AG09309 (cell line): ENCODE data around the gene LDHAL6B.

Experiments
- DNase-seq: peaks from one replicate; pipeline ENCODE4 v3.0.0-alpha.2; 2010; ENCODE audit warnings: low read depth
- H3K4me3 ChIP-seq: 2 replicates; pipeline ENCODE4 v1.5.1; 2011; ENCODE audit warnings: mild to moderate bottlenecking, low read depth, low read length, moderate library complexity; ENCODE audit not compliant: control insufficient read depth
- CTCF ChIP-seq: IDR thresholded peaks from 2 replicates; pipeline ENCODE4 v1.5.1; 2011; ENCODE audit warnings: mild to moderate bottlenecking, low read depth, low read length, inconsistent platforms; ENCODE audit not compliant: insufficient read depth, control insufficient read depth; ENCODE audit errors: missing control alignments

Gene LDHAL6B

GRCh38 chr15:59178151-59178695 is 28.4 kb upstream of the LDHAL6B start:
- no peak for TF ChIP-seq CTCF
- no peak for DNase-seq
- no peak overlapping the region for H3K4me3 ChIP-seq

GRCh38 chr15:59179717-59180116 is 26.9 kb upstream of the LDHAL6B start:
- no peak for TF ChIP-seq CTCF
- H3K4me3 ChIP-seq = no peak overlapping the region
- no peak for DNase-seq

GRCh38 chr15:59180945-59181600 is 25.6 kb upstream of the LDHAL6B start:
- H3K4me3 ChIP-seq = no peak overlapping the region
- no peak for DNase-seq
- TF ChIP-seq CTCF = no peak

- no peak overlapping the region for H3K4me3 ChIP-seq
- DNase-seq = no peak
- peak; percentile 20 for TF ChIP-seq CTCF
Measured at GRCh38 chr15:59185725-59186124, 20.9 kb upstream of the LDHAL6B start.

- DNase-seq = no peak
- H3K4me3 ChIP-seq = no peak overlapping the region
- TF ChIP-seq CTCF = no peak
Measured at GRCh38 chr15:59186501-59186900, 20.1 kb upstream of the LDHAL6B start.

- no peak for TF ChIP-seq CTCF
- DNase-seq = no peak
- no peak overlapping the region for H3K4me3 ChIP-seq
Measured at GRCh38 chr15:59189241-59189640, 17.4 kb upstream of the LDHAL6B start.

- TF ChIP-seq CTCF = no peak
- no peak overlapping the region for H3K4me3 ChIP-seq
- DNase-seq = no peak
Measured at GRCh38 chr15:59190291-59190690, 16.4 kb upstream of the LDHAL6B start.
